Activated T-cell treated with anti-CD3 and anti-CD28 coated beads, Interleukin-2, amount 50 U/mL, for 1 hour (primary cell): ENCODE data around the gene KCNJ11.

Experiments used
- DNase-seq: peaks from one replicate; pipeline ENCODE4 v3.0.0-alpha.2; 2020

The KCNJ11 gene

GRCh38 chr11:17408026-17408425, 19.6 kb upstream of the KCNJ11 start:
- no peak for DNase-seq

- DNase-seq = no peak
These were observed 19.1 kb upstream of the KCNJ11 start for GRCh38 chr11:17407575-17407974.

- DNase-seq = no peak
These were observed 18.3 kb upstream of the KCNJ11 start for GRCh38 chr11:17406818-17407149.

DNA sequence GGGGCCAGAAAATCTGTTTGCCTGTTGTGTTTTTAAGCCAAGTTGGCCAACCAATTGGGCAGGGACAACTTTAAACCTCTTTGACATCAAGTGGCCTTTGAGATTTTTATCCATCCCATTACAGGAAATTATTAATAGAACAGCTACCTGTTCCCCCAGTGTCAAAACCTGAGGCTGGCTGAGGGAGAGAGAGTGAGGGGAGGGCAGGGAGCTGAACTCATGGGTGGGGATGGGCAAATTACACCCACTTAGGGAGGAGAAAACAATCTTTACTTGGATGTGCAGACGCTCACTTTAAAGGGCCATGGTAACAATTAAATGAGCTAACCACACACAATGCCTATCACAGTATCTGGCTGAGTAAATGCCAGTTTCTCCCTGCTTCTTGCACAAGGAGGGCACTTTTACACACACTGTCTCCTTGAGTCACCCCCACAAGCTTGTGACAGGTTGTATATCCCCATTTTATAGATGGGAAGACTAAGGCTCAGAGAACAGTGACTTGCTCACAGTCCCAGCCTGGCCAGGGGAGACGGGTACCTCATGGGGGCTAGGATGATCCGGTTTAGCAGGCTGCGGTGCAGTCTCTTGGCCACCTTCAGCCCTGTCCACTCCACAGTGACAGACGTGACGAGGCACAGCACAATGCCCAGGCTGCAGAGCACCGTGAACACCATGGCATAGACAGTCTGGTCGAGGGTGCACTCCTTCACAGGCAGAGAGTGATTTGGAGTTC, 17.8 kb upstream of the KCNJ11 start:
- DNase-seq = no peak

- no peak for DNase-seq
These were observed 17.0 kb upstream of the KCNJ11 start for GRCh38 chr11:17405232-17406005.

DNA sequence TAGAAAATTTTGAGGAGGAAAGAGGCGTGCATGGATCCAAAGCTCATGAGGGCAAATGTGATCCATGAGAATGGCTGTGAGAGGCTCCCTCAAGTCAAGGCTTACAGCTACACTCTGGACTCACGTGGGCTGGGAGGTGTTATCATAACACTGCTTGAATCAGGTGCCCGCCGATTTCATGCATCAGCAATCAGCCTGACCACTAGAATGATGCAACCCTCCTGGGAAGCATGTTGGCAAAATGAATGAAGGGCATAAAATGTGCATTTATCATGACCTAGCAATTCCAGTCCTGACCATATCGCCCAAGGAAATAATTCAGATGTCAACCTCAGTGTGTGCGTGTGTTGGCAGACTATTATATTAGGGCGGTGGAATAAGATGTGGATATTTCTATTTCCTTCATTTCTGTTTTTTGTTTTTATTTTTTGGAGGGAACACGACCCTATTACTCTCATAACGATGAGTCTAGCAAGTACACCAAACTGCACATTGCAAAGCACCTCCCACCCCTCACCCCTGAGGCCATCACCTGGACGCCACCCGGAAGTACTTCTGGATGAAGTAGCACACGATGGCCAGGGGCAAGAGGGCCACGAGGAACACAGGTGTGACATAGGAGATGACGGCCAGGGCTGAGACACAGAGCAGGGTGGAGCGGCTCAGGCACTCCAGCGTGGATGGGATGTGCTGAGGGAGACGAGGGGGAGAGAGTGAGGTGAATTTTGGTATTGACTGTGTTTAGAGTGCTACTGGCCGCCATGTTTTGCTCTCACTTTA, 15.7 kb upstream of the KCNJ11 start:
- DNase-seq = no peak

DNA sequence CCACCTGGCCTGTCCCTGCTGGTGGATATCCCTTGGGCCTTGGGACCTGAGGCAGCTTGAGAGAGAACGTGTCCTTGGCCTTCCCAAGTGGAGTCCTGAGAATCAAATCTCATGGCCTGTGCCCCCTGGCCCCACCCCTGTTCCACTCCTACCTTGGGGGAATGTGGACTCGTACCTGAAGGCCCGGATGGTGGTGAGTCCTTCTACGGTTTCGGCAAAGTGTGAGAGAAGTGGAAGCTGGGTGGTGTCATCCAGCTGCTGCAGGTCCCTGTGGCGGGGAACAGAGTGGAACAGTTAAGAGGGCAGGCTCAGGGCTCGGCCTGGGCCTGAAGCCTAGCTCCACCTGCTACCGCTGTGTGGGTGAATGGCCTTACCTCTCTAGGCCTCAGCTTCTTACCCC, 14.0 kb upstream of the KCNJ11 start:
- DNase-seq = no peak

DNA sequence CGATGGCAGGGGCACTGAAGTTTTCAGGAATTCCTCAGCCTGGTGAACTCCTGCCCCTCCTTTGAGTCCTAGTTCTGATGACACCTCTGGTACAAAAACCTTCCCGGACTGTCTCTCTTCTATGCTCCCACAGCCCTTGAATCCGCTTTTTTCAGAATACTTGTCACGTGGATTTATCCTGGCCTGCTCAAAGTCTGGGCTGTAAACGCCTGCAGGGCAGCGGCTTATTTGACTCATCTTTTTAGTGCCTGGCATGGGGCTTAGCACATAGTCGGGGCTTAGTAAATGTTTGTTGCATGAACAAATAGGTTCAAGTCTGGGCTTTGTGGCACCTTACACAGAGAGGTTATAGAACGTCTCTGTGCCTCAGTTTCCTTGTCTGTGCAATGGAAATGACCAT, 13.4 kb upstream of the KCNJ11 start:
- DNase-seq = no peak

DNA sequence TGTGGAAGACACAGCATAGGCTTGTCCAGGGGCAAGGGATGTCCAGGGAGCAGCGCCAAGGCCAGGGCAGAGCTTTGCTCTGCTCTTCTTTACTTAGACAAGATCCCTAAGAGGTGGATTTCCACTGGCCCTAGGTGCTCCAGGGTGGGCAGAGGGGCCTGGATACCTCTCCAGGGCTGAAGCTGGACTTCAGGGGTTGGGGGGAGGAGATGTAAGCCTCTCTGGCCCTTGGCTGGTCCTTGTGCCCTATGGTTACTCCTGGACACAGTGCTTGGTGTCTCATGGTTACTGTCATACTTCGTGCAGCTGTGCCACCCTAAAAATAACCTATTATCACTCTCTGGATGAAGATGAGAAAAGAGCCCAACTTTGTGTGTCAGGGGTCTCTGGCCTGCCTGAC, 12.9 kb upstream of the KCNJ11 start:
- DNase-seq = no peak

GRCh38 chr11:17400048-17400775, 11.8 kb upstream of the KCNJ11 start:
- no peak for DNase-seq

- DNase-seq = no peak
These were observed 10.8 kb upstream of the KCNJ11 start for GRCh38 chr11:17399236-17399635.

- no peak for DNase-seq
These were observed 9.0 kb upstream of the KCNJ11 start for GRCh38 chr11:17397311-17398002.

GRCh38 chr11:17396598-17397310, 8.3 kb upstream of the KCNJ11 start:
- DNase-seq = no peak

- DNase-seq = no peak
These were observed 7.5 kb upstream of the KCNJ11 start for GRCh38 chr11:17395978-17396377.

DNA sequence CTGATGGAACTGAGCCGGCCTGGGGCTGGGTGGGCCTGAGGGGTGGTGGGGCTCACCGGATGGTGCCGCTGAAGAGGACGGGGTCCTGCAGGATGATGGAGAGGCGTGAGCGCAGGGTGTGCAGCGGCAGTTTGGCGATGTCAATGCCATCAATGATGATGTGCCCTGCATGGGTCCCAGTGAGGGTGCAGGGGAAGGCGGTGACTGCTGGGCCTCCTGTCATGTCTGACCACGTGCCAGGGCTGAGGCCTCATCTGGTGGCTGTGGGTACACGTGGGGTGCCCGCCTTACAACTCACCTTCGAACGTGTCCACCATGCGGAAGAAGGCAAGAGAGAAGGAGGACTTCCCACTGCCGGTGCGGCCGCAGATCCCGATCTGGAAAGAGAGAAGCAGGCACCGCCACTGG, 7.1 kb upstream of the KCNJ11 start:
- no peak for DNase-seq

- no peak for DNase-seq
These were observed 6.4 kb upstream of the KCNJ11 start for GRCh38 chr11:17394743-17395390.

- no peak for DNase-seq
These were observed 5.0 kb upstream of the KCNJ11 start for GRCh38 chr11:17393472-17393871.

GRCh38 chr11:17392872-17393271, 4.4 kb upstream of the KCNJ11 start:
- DNase-seq = no peak

DNA sequence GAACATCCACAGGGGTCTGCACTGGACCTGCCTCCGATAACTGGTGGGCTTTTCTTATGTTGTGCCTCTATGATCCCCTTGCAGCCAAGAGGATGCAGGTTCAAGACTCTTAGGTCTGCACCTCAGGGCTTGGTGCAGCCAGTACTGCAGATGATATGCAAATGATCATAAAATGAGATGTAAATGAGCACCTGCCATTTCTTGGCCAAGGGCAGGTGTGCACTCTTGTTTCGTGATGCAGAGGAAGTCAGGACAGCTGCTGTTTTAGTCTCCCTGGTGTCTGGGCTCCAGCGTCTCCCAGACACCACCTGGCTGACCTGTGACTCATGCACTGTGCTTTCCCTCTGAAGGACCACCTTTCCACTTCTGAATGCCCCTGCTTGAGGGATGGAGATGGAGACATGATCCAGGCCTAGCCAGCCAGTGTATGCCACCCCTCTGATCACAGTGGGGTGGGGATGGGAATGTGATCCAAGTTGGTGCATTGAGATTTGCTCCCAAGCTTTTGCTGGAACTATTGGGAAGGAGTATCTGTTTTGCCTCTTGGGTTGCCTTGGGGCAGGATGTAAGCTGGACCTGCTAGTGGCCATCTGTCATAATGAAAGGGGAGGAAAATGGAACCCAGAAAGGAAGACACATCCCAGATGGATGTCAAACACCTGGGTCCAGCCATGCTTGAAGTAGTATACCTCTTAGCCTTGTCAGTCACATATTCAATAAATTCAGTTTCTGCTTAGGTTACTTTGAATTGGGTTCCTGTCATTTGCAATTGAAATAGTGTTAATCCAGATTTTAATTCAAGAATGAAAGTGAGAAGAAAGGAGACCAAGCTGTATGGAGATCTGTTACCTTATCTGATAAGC, 3.3 kb upstream of the KCNJ11 start:
- DNase-seq = no peak

GRCh38 chr11:17389957-17390649, 1.6 kb upstream of the KCNJ11 start:
- DNase-seq = no peak
